ENCODE measurements around the gene NFKB1. TPM values are rescaled to one million over a fixed set of nuclear protein-coding genes. Genes with fewer than 3 reads are reported as not detected.
"Not testable (repeated sequence)": the region's sequence is repeated elsewhere in the genome, so short reads cannot be mapped to it uniquely, and the experiment has no call there.

The NFKB1 gene
- total RNA-seq, 1 donor from 2014 or later, result 6.5 TPM

GRCh38 chr4:102592256-102592655 lies 91.1 kb downstream of the NFKB1 start:
- FAIRE-seq (no peak), DNase-seq (ENCODE audit: low spot score in 2 of 2) (no peak)

DNA sequence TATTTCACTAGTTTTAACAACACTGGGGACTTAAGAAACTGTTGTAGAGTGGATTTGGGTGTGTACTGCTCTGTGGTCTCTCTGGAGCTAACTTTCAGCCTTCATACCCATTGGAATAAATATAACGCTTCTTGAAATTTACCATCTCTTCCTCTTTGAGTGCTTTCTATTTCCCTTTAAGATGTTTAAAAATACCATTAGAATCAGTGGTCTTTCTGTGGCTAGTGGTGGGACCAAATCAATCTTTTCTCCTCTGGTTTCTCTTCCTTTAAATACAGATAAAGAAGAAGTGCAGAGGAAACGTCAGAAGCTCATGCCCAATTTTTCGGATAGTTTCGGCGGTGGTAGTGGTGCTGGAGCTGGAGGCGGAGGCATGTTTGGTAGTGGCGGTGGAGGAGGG lies 92.0 kb downstream of the NFKB1 start:
- DNase-seq (ENCODE audit: low spot score in 2 of 2) (no peak), FAIRE-seq (no peak)

- no peak for DNase-seq (ENCODE audit: low spot score in 2 of 2)
- no peak for FAIRE-seq
Measured at GRCh38 chr4:102594000-102594399, 92.8 kb downstream of the NFKB1 start.

- FAIRE-seq (no peak), DNase-seq (ENCODE audit: low spot score in 2 of 2) (no peak)
Measured at GRCh38 chr4:102596532-102596931, 95.4 kb downstream of the NFKB1 start.

DNA sequence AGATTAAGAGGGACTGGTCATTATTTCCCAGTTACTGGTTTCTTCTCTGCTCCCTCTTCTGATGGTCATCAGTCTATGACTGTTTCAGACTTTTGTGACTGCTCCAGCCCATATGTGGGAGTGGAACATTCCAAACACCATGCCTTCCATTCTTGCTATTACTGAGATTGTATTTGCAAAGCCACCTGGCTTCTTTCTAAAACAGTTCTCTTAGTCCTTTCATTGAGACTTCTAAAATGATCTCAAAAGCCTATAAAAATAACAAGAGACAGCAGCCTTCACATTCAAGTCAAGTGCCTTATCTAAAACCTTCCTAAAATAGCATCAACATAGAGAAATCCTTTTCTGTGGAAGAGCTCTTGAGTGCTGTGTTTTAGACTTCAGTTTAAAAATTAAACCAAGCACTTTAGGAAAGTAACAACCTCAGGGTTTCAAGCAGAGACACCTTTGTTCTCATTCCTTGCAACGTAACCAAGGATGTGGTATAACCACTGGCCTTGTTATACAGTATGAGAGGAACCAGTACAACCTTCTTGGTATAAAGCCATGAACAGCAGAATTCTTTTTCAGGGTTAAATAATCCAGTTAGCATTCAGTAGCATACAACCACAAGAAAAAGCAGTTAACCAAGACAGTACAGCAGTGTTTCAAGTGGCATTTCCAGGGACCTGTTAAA lies 97.1 kb downstream of the NFKB1 start:
- FAIRE-seq (no peak), DNase-seq (ENCODE audit: low spot score in 2 of 2) (no peak)

- FAIRE-seq (no peak), DNase-seq (ENCODE audit: low spot score in 2 of 2) (no peak)
Measured at GRCh38 chr4:102598762-102599374, 97.7 kb downstream of the NFKB1 start.

DNA sequence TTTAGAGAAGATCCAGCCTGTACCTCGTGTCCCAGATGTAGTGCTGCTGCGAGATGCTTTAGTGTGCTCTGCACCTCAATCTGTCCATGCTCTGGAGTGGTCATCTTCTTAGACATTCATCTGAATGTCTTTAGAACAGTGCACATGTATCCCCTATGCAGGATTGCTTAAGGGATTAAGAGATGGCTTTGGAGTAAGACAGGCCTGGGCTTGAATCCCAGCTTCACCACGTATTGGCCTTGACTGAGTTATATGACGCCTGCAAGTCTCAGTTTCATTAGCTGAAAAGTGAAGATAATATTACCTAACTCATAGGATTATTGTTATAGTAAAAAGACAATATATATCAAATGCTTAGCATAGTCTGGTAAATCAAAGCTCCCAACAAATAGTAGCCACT lies 98.3 kb downstream of the NFKB1 start:
- FAIRE-seq (no peak), DNase-seq (ENCODE audit: low spot score in 2 of 2) (no peak)

GRCh38 chr4:102599886-102600285 lies 98.7 kb downstream of the NFKB1 start:
- DNase-seq (ENCODE audit: low spot score in 2 of 2) (no peak), FAIRE-seq (no peak)

DNA sequence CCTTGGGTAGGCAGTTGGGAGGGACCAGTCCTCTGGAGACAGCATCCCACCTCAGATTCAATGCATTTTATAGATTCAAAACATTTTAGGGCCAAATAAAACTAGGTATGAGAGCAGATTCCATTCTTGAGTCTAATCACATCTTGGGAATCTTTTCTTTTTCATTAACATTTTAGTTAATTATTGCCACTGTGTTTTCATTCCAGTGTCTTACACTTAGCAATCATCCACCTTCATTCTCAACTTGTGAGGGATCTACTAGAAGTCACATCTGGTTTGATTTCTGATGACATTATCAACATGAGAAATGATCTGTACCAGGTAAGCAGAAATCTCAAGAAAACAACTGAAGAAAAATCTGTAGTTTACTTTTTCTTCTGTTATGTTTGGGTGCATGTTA lies 99.5 kb downstream of the NFKB1 start:
- no peak for DNase-seq (ENCODE audit: low spot score in 2 of 2)
- FAIRE-seq, result no peak

- no peak for DNase-seq (ENCODE audit: low spot score in 2 of 2)
- no peak for FAIRE-seq
Measured at GRCh38 chr4:102601586-102602227, 100.5 kb downstream of the NFKB1 start.

DNA sequence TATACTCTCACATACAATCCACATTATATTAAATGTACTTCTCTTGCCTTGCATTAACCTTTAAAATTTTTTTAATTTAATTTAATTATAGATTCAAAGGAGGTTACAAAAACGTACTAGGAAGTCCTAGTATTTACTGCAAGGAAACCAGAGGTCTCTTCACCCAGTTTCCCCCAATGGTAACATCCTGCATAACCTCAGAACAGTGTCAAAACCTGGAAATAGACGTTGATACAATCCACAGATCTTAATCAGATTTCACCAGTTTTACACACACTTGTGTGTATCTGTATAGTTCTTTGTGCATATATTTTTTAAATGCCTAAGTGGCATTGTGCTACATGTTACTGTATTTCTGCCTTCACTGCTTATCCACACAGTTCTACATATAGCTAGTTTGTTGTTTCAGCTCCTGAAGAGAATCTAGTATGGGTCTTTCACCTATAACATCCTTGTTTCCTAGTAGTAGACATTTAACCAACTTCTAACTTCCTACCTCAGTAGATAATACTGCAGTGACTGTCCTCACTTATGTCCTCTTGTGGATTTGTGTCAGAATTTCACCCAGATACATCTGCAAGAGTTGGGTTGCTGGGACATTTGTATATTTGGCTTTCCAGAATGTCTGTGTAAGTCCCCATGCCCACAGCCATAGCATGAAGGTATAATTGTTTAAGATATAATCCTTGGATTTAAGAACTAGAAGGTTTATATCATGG lies 103.2 kb downstream of the NFKB1 start:
- no peak for FAIRE-seq

GRCh38 chr4:102606261-102606660 lies 105.1 kb downstream of the NFKB1 start:
- DNase-seq (ENCODE audit: low spot score in 2 of 2) (no peak), FAIRE-seq (no peak)

More for the DNA sequence above, 103.2 kb downstream of the NFKB1 start:
- no peak for DNase-seq (ENCODE audit: low spot score in 2 of 2)

- DNase-seq (ENCODE audit: low spot score in 2 of 2) (no peak), FAIRE-seq (no peak)
Measured at GRCh38 chr4:102606846-102607450, 105.8 kb downstream of the NFKB1 start.

- DNase-seq (ENCODE audit: low spot score in 2 of 2) (no peak), FAIRE-seq (no peak)
Measured at GRCh38 chr4:102608190-102608589, 107.0 kb downstream of the NFKB1 start.

DNA sequence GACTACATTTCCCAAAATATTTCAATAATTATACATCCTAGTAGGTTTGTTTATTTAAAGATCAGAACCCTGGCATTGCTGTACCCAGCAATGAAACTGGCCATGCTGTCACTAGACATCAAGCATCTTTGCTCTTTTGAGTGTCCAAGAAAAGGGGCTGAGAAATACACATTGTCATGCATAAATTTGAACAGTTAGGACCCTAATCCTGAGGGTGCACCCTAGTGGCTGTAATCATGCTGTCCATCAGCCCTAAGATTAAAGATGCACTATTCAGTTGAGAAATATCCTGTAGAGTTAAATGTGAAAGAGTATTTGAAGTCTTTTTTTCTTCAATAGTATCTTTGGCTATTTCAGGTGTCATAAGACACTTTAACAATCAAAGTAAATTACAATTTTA lies 108.8 kb downstream of the NFKB1 start:
- no peak for DNase-seq (ENCODE audit: low spot score in 2 of 2)
- no peak for FAIRE-seq

GRCh38 chr4:102610476-102610875 lies 109.3 kb downstream of the NFKB1 start:
- DNase-seq (ENCODE audit: low spot score in 2 of 2) (no peak), FAIRE-seq (no peak)

DNA sequence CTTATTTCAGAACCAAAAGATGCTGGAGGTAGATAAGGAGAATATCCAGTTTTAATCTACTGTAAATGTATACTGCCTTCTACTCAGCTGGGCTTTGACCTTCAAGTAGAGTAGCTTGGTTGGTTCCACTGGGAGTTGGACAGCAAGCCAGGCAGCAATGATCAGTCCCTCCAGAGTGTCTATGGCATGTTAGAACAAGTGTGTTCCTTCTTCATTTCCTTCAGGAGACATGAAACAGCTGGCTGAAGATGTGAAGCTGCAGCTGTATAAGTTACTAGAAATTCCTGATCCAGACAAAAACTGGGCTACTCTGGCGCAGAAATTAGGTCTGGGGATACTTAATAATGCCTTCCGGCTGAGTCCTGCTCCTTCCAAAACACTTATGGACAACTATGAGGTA lies 111.1 kb downstream of the NFKB1 start:
- DNase-seq (ENCODE audit: low spot score in 2 of 2), result no peak
- FAIRE-seq, result no peak

DNA sequence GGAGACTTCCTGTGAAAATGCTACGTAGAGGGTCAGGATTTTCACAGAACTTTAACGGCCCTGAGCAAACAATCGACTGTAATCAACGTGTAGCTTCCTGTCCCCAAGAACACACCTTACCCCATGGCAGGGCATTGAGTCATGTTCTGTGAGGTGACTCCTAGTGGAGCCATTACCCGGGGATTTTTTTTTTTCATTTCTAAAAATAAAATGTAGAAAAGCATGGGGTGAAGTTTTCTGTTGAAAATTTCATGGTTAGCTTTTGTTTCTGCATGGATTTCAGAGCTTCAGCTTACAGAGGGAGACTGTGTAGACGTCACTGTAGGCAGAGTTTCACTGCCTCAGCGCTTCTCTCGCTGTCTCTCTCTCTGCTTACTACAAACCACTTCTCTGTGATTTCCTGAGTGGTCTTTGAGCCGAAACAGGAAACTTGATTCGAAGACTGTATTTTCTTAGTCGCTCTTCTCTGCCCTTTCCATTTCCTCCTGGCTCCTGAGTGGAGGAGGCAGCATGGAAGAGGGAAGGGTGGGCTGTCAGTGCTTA lies 111.7 kb downstream of the NFKB1 start:
- no peak for DNase-seq (ENCODE audit: low spot score in 2 of 2)
- no peak for FAIRE-seq

- FAIRE-seq (no peak), DNase-seq (ENCODE audit: low spot score in 2 of 2) (no peak)
Measured at GRCh38 chr4:102614801-102615200, 113.6 kb downstream of the NFKB1 start.

DNA sequence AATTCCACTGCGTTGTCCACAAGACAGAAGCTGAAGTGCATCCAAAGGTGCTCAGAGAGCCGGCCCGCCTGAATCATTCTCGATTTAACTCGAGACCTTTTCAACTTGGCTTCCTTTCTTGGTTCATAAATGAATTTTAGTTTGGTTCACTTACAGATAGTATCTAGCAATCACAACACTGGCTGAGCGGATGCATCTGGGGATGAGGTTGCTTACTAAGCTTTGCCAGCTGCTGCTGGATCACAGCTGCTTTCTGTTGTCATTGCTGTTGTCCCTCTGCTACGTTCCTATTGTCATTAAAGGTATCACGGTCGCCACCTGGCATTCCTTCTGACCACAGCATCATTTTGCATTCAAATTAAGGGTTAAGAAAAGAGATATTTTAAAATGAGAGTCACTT lies 115.5 kb downstream of the NFKB1 start:
- DNase-seq (ENCODE audit: low spot score in 2 of 2), result no peak
- FAIRE-seq, result no peak

GRCh38 chr4:102619021-102619420 lies 117.9 kb downstream of the NFKB1 start:
- not testable (repeated sequence) for DNase-seq (ENCODE audit: low spot score in 2 of 2); FAIRE-seq

All from frontal cortex (tissue), 4 donors.